ENCODE measurements around the gene MYL5. TPM values are rescaled to one million over a fixed set of nuclear protein-coding genes. Genes with fewer than 3 reads are reported as not detected.
A peak's percentile ranks its signal among the peaks of the same experiment; 100 is the strongest.

Gene MYL5
- total RNA-seq, 1 donor from 2014 or later = 443 TPM

- no peak for DNase-seq
These were observed 2.6 kb upstream of the MYL5 start for GRCh38 chr4:671769-672168.

- peak; percentile 33 for DNase-seq
These were observed 822 bp upstream of the MYL5 start for GRCh38 chr4:673349-674091.

GRCh38 chr4:675036-675882 is 917 bp downstream of the MYL5 start:
- peak; percentile 17 for DNase-seq

GRCh38 chr4:675980-676870 is 1.9 kb downstream of the MYL5 start:
- DNase-seq = peak; percentile 87

DNA sequence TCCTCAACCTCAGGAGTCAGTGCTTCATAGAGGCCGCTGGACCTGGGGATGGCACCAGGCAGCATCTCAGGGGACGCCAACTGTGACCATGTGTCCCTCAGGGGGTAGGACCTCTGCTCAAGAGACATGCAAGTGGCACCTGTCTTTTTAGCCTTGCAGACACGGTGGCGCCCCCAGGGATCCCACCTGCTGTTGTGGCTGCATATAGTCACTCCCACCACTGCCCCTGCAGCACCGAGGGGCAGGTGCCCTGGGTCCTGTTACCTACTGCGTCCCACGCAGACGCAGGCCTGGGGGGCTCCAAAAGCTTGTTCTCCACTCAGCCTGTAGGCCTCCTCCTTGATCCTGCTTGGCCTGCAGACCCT is 2.5 kb downstream of the MYL5 start:
- DNase-seq = peak; percentile 80

- DNase-seq = peak; percentile 81
These were observed 3.3 kb downstream of the MYL5 start for GRCh38 chr4:677431-678293.

DNA sequence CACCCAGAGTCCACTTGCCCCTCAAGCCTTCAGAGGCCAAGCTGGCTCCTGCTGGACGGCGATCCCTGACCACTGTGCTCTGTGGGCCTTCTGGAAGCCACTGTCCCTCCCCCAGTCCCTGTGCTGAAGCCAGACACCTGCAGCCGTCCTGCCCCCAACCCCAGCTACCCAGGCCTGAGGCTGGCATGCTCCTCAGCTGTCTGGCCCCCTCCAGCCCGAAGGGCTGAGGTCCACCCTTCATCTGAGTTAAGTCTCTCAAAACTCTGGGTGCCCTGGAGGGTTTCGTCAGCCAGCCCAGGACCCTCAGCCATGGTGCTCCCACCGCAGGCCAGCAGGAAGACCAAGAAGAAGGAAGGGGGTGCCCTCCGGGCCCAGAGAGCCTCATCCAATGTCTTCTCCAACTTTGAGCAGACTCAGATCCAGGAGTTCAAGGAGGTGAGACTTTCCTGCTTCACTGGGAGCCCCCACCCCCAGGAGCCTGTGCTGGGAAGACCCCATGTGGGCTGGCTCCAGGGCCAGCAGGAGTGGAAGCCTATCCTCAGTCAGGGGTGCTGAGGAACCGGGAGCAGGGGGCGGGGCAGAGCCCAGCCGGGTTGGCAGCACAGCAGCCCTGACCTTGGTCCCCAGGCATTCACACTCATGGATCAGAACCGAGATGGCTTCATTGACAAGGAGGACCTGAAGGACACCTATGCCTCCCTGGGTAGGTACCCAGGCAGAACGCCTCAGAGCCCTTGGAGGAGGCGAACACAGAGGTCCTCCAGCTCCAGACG is 4.2 kb downstream of the MYL5 start:
- DNase-seq = peak; percentile 21

DNA sequence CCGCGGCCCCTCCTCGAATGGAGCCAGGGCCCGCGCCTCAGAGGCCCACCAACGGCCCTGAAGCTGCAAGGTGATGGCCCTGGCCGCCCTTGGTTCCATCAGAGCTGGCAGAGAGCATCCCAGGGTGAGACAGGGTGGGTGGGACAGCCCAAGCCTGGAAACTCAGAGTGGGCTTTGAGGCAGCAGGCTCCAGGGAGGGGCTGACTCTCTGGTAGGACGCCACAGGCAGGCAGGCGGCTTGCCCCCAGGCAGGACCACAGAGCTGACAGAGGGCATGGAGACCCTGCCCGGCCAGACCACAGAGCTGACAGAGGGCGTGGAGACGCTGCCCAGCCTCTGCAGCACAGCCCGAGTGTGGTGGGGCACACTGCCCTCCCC is 4.8 kb downstream of the MYL5 start:
- DNase-seq = no peak

GRCh38 chr4:679629-680028 is 5.3 kb downstream of the MYL5 start:
- DNase-seq = no peak

DNA sequence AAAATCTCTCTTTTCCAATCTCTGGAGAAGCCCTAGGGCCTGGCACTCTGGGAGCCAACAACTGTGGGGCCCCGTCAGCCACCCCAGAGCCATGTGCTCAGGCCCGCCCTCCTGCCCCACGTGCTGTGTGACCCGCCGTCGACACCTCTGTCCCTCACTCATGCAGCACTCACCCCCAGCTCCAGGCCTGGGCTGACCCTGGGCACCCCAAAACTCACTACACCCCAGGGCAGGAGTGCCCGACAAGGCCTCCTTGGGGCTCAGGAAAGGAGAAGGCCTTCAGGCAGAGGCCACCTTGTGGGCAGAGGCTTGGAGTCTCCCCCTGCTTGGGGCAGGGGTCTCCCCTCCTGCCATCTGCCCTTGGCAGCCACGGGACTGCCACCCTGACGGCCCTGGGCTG is 5.7 kb downstream of the MYL5 start:
- DNase-seq = no peak

DNA sequence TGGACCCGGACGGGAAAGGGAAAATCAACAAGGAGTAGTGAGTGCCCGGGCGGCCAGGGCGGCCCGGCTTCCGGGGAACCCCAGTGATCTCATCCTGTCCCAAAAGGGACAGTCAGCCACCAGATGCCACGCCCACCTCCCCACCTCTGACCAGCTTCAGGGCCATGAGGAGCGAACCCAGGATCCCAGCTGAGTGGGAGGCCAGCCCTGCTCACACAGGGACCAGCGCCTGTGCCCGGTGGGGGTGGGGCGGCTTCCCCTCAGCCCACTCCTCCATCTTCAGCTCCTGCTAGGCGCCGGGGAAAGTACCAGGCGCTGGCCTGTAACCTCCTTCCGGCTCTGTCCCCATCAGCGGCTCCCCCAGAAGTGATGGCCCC is 6.2 kb downstream of the MYL5 start:
- DNase-seq = no peak

- peak; percentile 72 for DNase-seq
These were observed 6.7 kb downstream of the MYL5 start for GRCh38 chr4:680928-681645.

DNA sequence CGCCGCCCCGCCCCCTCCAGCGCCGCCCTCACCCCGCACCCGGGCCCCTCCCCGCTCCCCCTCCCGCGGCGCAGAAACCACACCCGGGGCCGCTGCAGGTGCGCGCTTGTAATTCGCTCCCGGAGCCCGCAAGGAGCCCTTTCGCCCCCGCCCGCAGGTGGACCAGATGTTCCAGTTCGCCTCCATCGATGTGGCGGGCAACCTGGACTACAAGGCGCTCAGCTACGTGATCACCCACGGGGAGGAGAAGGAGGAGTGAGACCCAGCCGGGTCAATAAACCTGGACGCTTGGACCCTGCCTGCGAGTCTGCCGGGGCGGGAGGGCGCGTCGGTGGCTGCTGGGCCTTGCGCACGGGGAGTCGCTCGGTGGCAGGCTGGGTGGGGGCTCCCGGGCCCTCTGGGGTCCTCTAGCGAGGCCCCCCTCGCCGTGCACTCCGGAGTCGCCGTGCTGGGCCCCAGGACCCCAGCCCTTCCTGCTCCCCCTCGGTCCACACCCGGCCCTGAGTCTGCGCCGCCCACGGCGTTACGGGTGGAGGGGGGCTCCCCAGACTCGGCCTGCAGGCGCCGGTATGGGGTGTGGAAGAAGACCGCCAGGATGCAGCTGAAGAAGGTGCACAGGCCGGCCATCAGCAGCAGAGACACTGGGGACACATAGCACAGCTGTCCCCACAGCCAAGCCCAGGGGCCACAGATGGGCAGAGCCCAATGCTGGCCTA is 7.6 kb downstream of the MYL5 start:
- peak; percentile 38 for DNase-seq

DNA sequence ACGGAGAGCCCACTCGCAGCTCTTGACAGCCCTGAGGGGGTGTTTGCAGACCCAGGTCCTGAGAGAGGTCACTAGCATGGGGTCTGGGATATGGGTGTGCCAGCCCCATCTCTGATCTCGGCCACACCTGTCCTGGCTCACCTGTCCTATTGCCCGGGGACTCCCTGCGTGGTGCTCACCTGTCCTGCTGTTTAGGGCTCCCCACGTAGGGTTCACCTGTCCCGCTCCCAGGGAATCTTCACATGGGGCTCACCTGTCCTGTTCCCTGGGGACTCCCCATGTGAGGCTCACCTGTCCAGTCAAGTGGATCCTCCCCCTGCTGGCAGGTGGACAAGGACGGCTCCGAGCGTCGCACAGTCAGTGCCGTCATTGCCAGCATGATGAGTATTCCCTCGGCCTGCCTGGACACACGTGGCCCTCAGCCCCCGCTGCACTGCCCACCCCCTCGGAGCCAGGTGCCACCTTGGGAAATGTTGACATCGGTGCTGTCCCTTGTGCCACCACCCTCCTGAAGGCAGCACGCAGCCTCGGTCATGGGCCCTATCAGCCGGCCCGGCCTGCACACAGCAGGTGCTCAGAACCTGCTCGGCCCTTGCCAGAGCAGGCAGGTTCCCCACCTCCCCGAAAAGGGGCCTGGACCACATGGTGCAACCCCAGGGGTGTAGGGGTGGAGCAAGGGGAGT is 8.3 kb downstream of the MYL5 start:
- no peak for DNase-seq

DNA sequence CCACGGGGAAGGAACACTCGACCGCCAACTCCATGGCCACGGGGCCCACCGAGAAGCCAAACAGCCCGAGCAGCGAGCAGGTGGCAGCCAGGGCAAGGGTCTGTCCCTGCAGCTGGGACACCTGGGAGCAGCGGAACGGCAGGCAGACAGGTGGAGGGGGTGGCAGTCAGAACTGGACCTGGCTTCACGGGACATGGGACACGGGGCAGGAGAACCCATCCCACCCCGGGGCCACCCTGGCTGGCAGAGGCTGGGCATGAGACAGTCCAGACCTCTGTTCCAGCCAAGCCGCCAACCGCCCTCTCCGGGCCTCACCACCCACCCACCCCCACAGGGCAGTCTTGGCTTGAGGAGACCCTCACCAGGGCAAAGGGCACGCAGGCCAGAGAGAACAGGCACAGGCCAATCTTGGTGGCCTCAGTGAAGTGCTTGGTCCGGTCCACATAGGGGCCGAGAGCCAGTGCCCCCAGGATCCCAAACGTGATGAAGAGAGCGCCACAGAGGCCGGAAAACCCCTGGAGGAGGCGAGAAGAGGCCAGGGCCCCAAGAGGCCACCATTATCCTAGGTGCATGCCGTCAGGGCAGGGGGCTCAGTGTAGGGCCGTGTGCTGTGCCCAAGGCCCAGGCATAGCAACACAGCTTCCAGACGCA is 9.0 kb downstream of the MYL5 start:
- DNase-seq = no peak

DNA sequence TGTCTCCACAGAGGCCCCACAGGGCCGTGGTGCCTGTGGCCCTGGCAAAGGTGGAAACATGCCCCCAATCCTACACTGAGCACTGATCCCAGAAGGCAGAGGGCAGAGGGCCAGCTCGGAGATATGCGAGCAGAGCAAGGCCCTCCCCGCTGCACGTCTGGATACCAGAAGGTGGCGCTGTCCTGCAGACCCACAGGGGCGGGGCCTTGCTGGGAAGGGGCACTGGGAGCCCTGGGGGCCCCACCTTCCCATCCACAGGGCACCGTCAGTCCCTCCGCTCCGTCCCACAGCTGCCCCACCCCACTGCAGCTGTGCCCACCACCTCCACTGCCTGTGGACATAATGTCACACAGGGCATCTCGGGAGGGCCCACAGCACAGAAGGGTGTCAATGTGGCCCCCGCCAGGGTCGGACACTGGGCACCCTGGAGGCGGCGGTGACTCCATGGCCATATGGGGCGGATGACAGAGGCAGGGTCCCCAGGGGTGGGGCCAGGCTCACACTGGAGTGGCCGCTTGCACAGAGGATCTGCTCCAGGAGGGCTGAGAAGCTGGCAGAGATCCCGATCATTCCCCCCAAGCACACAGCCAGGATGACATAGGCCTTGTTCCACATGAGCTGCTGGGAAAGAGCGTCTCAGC is 9.8 kb downstream of the MYL5 start:
- peak; percentile 88 for DNase-seq

- no peak for DNase-seq
These were observed 10.4 kb downstream of the MYL5 start for GRCh38 chr4:684623-685327.

Measured in tongue (tissue), 2 donors.